ENCODE measurements around the gene SOX8.

SOX8 gene

GRCh38 chr16:1010251-1010650 is 28.7 kb downstream of the SOX8 start:
- DNase-seq: no peak

- DNase-seq: no peak
Measured at GRCh38 chr16:1010815-1011214, 29.2 kb downstream of the SOX8 start.

- no peak for DNase-seq
Measured at GRCh38 chr16:1011316-1012082, 29.9 kb downstream of the SOX8 start.

- DNase-seq: no peak
Measured at GRCh38 chr16:1012135-1012534, 30.6 kb downstream of the SOX8 start.

- DNase-seq: no peak
Measured at GRCh38 chr16:1012722-1013592, 31.4 kb downstream of the SOX8 start.

- no peak for DNase-seq
Measured at GRCh38 chr16:1013593-1013900, 32.0 kb downstream of the SOX8 start.

GRCh38 chr16:1014221-1014620 is 32.7 kb downstream of the SOX8 start:
- no peak for DNase-seq

GRCh38 chr16:1014771-1015495 is 33.4 kb downstream of the SOX8 start:
- DNase-seq: no peak

GRCh38 chr16:1018447-1019198 is 37.1 kb downstream of the SOX8 start:
- no peak for DNase-seq

- no peak for DNase-seq
Measured at GRCh38 chr16:1019231-1020090, 37.9 kb downstream of the SOX8 start.

GRCh38 chr16:1020091-1020399 is 38.5 kb downstream of the SOX8 start:
- no peak for DNase-seq

GRCh38 chr16:1020591-1020990 is 39.0 kb downstream of the SOX8 start:
- no peak for DNase-seq

- no peak for DNase-seq
Measured at GRCh38 chr16:1021553-1022160, 40.1 kb downstream of the SOX8 start.

- no peak for DNase-seq
Measured at GRCh38 chr16:1022466-1022865, 40.9 kb downstream of the SOX8 start.

GRCh38 chr16:1024138-1024537 is 42.6 kb downstream of the SOX8 start:
- no peak for DNase-seq

- DNase-seq: peak in 1 of 3 donors; percentile 17
Measured at GRCh38 chr16:1025183-1025809, 43.7 kb downstream of the SOX8 start.

GRCh38 chr16:1026057-1026783 is 44.6 kb downstream of the SOX8 start:
- DNase-seq: no peak

GRCh38 chr16:1026784-1027500 is 45.4 kb downstream of the SOX8 start:
- DNase-seq: no peak

GRCh38 chr16:1027501-1027815 is 45.9 kb downstream of the SOX8 start:
- DNase-seq: no peak

- peak in 1 of 3 donors; percentile 5 for DNase-seq
Measured at GRCh38 chr16:1028056-1028455, 46.5 kb downstream of the SOX8 start.

Measured in suppressor macrophage treated with lipopolysaccharide for 1 hour (primary cell).